ENCODE measurements around the gene RANBP3. TPM values are rescaled to one million over a fixed set of nuclear protein-coding genes. Genes with fewer than 3 reads are reported as not detected.

RANBP3 gene
- total RNA-seq, 1 donor from 2014 or later = 122 TPM

DNA sequence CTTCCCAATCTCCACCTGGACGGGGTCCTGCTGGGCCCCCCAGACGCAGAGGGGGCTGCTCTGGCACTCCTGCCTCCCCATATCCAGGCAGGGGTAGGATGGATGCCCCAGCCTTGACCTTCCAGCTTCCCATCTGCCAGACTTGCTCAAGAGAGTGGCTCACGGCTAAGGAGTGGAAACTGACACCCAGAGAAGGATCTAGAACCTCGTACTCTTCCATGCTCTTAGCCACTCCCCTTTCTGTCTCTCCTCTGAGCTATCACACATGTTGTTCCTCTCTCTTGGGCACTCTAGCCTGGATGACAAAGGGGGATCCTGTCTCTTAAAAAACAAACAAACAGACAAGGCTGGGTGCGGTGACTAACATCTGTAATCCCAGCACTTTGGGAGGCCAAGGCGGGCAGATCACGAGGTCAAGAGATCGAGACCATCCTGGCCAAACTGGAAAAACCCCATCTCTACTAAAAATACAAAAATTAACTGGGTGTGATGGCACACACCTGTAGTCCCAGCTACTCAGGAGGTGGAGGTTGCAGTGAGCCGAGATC lies 95.4 kb downstream of the RANBP3 start:
- Mint-ChIP-seq H3K27me3 (ENCODE audit: low read depth) (peaks cover 20% of the 10 kb centered on the region), H3K9me3 (no peaks in the 10 kb centered on the region), H3K36me3 (ENCODE audit: low read depth) (no peaks in the 10 kb centered on the region), H3K27ac (ENCODE audit: unreplicated experiment) (no peak overlapping the region), H3K4me3 (no peak overlapping the region), H3K4me1 (peaks cover 13% of the 10 kb centered on the region)
- TF ChIP-seq, protein P1, sequence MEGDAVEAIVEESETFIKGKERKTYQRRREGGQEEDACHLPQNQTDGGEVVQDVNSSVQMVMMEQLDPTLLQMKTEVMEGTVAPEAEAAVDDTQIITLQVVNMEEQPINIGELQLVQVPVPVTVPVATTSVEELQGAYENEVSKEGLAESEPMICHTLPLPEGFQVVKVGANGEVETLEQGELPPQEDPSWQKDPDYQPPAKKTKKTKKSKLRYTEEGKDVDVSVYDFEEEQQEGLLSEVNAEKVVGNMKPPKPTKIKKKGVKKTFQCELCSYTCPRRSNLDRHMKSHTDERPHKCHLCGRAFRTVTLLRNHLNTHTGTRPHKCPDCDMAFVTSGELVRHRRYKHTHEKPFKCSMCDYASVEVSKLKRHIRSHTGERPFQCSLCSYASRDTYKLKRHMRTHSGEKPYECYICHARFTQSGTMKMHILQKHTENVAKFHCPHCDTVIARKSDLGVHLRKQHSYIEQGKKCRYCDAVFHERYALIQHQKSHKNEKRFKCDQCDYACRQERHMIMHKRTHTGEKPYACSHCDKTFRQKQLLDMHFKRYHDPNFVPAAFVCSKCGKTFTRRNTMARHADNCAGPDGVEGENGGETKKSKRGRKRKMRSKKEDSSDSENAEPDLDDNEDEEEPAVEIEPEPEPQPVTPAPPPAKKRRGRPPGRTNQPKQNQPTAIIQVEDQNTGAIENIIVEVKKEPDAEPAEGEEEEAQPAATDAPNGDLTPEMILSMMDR (conservative IDR thresholded peaks at IDR 0.05) = no peak
- no peak for DNase-seq (ENCODE audit: low read depth, low spot score)

DNA sequence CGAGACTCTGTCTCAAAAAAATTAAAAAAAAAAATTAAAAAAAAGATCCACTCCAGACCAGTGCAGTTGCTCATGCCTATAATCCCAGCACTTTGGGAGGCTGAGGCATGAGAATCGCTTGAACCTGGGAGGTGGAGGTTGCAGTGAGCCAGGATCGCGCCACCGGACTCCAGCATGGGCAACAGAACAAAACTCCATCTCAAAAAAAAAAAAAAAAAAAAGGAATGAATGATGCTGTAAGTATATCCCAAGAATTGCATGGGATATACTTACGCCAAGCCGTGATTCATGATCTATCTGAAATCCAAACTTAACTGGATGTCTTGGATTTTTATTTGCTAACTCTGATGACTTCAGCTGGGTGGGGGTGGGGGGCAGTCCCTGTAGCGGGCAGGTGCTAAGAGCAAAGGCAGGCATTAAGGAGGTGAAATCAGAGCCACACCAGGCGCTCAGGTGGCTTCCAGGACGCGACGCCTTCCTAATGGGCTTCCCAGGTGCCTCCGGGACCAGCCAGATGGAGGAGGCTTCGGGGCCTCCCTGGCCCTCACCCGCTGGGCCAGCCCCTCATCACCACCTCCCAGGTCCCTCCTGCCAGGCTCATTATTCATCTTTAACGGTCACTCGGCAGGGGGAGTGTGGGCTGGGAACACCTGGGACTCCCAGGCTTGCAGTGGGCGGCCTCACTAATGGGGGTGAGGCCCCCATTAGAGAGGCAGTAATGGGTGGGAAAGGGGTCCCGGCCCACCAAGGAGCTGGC lies 96.2 kb downstream of the RANBP3 start:
- Mint-ChIP-seq H3K4me1 (peaks cover 13% of the 10 kb centered on the region), H3K27me3 (ENCODE audit: low read depth) (peaks cover 20% of the 10 kb centered on the region)
- DNase-seq (ENCODE audit: low read depth, low spot score) = no peak

DNA sequence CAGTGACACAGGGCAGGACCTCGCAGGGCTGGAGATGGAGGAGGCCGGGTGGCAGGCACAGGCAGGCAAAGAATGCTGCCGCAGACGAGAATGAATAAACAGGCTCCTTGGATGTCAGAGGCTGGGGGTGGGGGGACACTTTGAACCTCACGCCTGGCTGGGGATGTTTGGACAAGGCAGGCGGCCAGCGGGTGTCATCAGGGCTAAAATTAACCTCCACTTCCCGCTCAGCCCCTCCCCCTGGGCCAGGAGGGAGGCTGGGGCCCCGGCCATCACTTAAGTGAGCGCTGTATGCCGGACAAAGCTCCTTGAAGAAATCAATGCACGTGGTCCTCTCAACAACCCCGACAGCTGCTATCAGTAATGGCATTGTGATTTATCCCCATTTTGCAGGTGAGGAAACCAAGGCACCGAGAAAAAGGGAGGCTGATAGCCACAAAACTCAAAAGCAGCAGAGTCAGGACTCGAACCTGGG lies 97.3 kb downstream of the RANBP3 start:
- Mint-ChIP-seq H3K9me3 (no peaks in the 10 kb centered on the region), H3K36me3 (ENCODE audit: low read depth) (no peaks in the 10 kb centered on the region), H3K27me3 (ENCODE audit: low read depth) (peaks cover 20% of the 10 kb centered on the region), H3K4me3 (no peak overlapping the region), H3K27ac (ENCODE audit: unreplicated experiment) (no peak overlapping the region), H3K4me1 (peaks cover 13% of the 10 kb centered on the region)
- TF ChIP-seq, protein P1 (conservative IDR thresholded peaks at IDR 0.05) = no peak
- no peak for DNase-seq (ENCODE audit: low read depth, low spot score)

More for the DNA sequence above, 96.2 kb downstream of the RANBP3 start:
- Mint-ChIP-seq H3K27ac (ENCODE audit: unreplicated experiment) (no peak overlapping the region), H3K9me3 (no peaks in the 10 kb centered on the region), H3K36me3 (ENCODE audit: low read depth) (no peaks in the 10 kb centered on the region), H3K4me3 (no peak overlapping the region)
- TF ChIP-seq, protein P1 (conservative IDR thresholded peaks at IDR 0.05) = no peak

DNA sequence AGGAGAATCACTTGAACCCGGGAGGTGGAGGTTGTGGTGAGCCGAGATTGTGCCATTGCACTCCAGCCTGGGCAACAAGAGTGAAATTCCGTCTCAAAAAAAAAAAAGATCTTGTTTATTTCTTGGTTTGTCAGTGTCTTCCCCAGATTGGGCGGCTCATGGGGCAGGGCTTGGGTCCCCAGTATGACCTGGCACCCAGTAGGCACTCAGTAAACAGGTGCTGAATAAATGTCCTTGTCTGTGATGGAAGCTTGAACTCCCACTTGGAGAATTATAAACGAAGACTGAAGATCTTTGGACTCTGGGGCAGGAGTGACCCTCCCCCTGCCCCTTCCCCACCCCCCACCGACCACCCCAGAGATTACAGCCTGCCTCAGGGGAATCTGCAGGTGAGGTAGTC lies 97.7 kb downstream of the RANBP3 start:
- Mint-ChIP-seq H3K4me1 (peaks cover 13% of the 10 kb centered on the region), H3K27me3 (ENCODE audit: low read depth) (peaks cover 17% of the 10 kb centered on the region), H3K27ac (ENCODE audit: unreplicated experiment) (no peak overlapping the region), H3K36me3 (ENCODE audit: low read depth) (no peaks in the 10 kb centered on the region), H3K9me3 (no peaks in the 10 kb centered on the region), H3K4me3 (no peak overlapping the region)
- TF ChIP-seq, protein P1 (conservative IDR thresholded peaks at IDR 0.05) = no peak
- DNase-seq (ENCODE audit: low read depth, low spot score) = no peak

DNA sequence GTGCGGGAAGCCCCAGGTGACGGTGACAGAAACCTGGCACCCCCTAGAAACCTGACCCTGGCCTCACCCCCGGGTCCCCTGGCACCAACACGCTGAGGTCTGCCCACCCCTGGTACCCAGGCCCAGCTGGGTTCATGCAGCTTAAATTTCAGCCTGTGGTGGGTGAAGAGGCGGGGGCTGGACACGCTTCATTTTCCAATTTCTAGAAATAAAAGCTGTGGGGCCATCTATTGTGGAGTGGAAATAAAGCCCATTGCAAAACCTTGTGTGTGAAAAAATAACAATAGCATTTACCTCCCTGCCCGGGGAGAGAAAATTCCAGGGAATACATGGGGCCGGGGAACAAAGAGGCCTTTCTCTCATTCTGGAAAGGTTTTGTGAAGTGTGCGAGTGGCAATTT lies 100.1 kb downstream of the RANBP3 start:
- TF ChIP-seq, protein P1 (conservative IDR thresholded peaks at IDR 0.05) = no peak
- Mint-ChIP-seq H3K27ac (ENCODE audit: unreplicated experiment) (no peak overlapping the region), H3K4me1 (peaks cover 13% of the 10 kb centered on the region), H3K36me3 (ENCODE audit: low read depth) (no peaks in the 10 kb centered on the region), H3K9me3 (no peaks in the 10 kb centered on the region), H3K4me3 (no peak overlapping the region), H3K27me3 (ENCODE audit: low read depth) (peaks cover 8% of the 10 kb centered on the region)
- DNase-seq (ENCODE audit: low read depth, low spot score) = no peak
